GM12878 (cell line): ENCODE measurements around the gene COX6B1. TPM values are rescaled to one million over a fixed set of nuclear protein-coding genes. Genes with fewer than 3 reads are reported as not detected.

Experiments
- ASH2L ChIP-seq: fragments of 300-600, 200-600 bp; sonication (generic); IDR thresholded peaks from 2 replicates; pipeline ENCODE4 v1.6.1; 2017; ENCODE audit warnings: low read depth, mild to moderate bottlenecking, borderline replicate concordance
- CHD1 ChIP-seq: IDR thresholded peaks from 2 replicates; pipeline ENCODE4 v1.6.1; 2012; ENCODE audit warnings: low read depth, low read length, improper control_type of control experiment
- CREM ChIP-seq: IDR thresholded peaks from 2 replicates; pipeline ENCODE4 v1.6.1; 2014; ENCODE audit warnings: antibody characterized with exemption, low read depth
- HDGF ChIP-seq: fragments of 450-650 bp; IDR thresholded peaks from 2 replicates; pipeline ENCODE4 v1.6.1; 2016; ENCODE audit warnings: antibody characterized with exemption
- IRF4 ChIP-seq: IDR thresholded peaks from 2 replicates; pipeline ENCODE4 v1.6.1; 2011; ENCODE audit warnings: low read depth, low read length
- KAT2A ChIP-seq: conservative IDR thresholded peaks from 2 replicates; pipeline ENCODE4 v1.6.1; 2011; ENCODE audit warnings: low read depth, low read length; ENCODE audit not compliant: control insufficient read depth
- KDM1A ChIP-seq: fragments of 200-600 bp; sonication (generic); IDR thresholded peaks from 2 replicates; pipeline ENCODE4 v1.6.1; 2016; ENCODE audit warnings: borderline replicate concordance
- MTA2 ChIP-seq: fragments of 450-650 bp; IDR thresholded peaks from 2 replicates; pipeline ENCODE4 v1.6.1; 2016; ENCODE audit warnings: low read depth, mild to moderate bottlenecking, moderate library complexity
- MTA3 ChIP-seq: IDR thresholded peaks from 2 replicates; pipeline ENCODE4 v1.6.1; 2012; ENCODE audit warnings: low read length, inconsistent platforms, borderline replicate concordance
- MYB ChIP-seq: fragments of 150-350 bp; IDR thresholded peaks from 2 replicates; pipeline ENCODE4 v1.6.1; 2014; ENCODE audit warnings: mild to moderate bottlenecking, low read depth, low read length, borderline replicate concordance
- NFIC ChIP-seq: IDR thresholded peaks from 2 replicates; pipeline ENCODE4 v1.6.1; 2012; ENCODE audit warnings: low read depth, mild to moderate bottlenecking, inconsistent platforms, low read length, moderate library complexity
- NFYA ChIP-seq: IDR thresholded peaks from 2 replicates; pipeline ENCODE4 v1.6.1; 2011; ENCODE audit warnings: low read depth, mild to moderate bottlenecking, low read length, improper control_type of control experiment, borderline replicate concordance
- RAD21 ChIP-seq: IDR thresholded peaks from 2 replicates; pipeline ENCODE4 v1.6.1; 2011; ENCODE audit warnings: mild to moderate bottlenecking, low read depth, low read length, moderate library complexity; ENCODE audit not compliant: insufficient read depth
- YY1 ChIP-seq: IDR thresholded peaks from 2 replicates; pipeline ENCODE4 v1.6.1; 2011; ENCODE audit warnings: low read depth, mild to moderate bottlenecking, low read length
- ZNF217 ChIP-seq: fragments of 450-650 bp; IDR thresholded peaks from 2 replicates; pipeline ENCODE4 v1.6.1; 2017; ENCODE audit warnings: antibody characterized with exemption, mild to moderate bottlenecking
- ZNF274 ChIP-seq: IDR thresholded peaks from one replicate; pipeline ENCODE4 v1.8.0; 2011; ENCODE audit not compliant: insufficient read length, insufficient read depth
- ZNF622 ChIP-seq: fragments of 450-650 bp; IDR thresholded peaks from 2 replicates; pipeline ENCODE4 v1.6.1; 2017; ENCODE audit warnings: mild to moderate bottlenecking, inconsistent platforms
- ZZZ3 ChIP-seq: IDR thresholded peaks from 2 replicates; pipeline ENCODE4 v1.6.1; 2011; ENCODE audit warnings: low read depth; ENCODE audit not compliant: control insufficient read depth, insufficient read length
- polyA plus RNA-seq, 11 experiments: library from polyadenylated mRNA; depleted of rRNA in 4 of 11; unstranded in 6 of 11; stranded (reverse) in 5 of 11; fragments of >200 nt; fragmentation: Nextera tagmentation in 4 of 11; fragmentation: Illumina TruSeq in 1 of 11; extraction: Ambion mirVana in 4 of 11; extraction: Trizol in 1 of 11; gene quantifications; 1 replicate in 1 of 11; 2 replicates in 10 of 11; pipeline versions ENCODE4 v1.2.1 to v1.2.3, GENCODE V29; 2011 to 2016; ENCODE audit warnings: inconsistent platforms in 2 of 11, missing spikeins in 2 of 11, low read depth in 1 of 11
- total RNA-seq, 4 experiments: library from RNA; depleted of rRNA in 3 of 4; stranded (reverse); fragments of >200 nt in 3 of 4; fragmentation: Illumina TruSeq in 1 of 4; extraction: Trizol in 1 of 4; gene quantifications; 2 replicates each; pipeline versions ENCODE4 v1.2.1 to v1.2.3, GENCODE V29; 2013 to 2021
- TF ChIP-seq, protein P1 (sequence below): fragments of 150-350 bp; IDR thresholded peaks from 2 replicates; pipeline ENCODE4 v1.6.1; 2016; ENCODE audit warnings: low read depth, low read length
- TF ChIP-seq, protein P2 (sequence below), 3 experiments: IDR thresholded peaks in 2 of 3; conservative IDR thresholded peaks in 1 of 3; 2 replicates each; pipeline ENCODE4 v1.5.1; 2011; ENCODE audit warnings: low read depth in 3 of 3, low read length in 3 of 3, mild to moderate bottlenecking in 3 of 3, control low read depth in 2 of 3, moderate library complexity in 2 of 3, inconsistent platforms in 1 of 3, mixed read lengths in 1 of 3; ENCODE audit not compliant: control insufficient read depth in 2 of 3, insufficient read depth in 1 of 3; ENCODE audit errors: extremely low read depth in 1 of 3
- TF ChIP-seq, protein P3 (sequence below): fragments of 450-650 bp; conservative IDR thresholded peaks from 2 replicates; pipeline ENCODE4 v1.6.1; 2017; ENCODE audit warnings: mild to moderate bottlenecking, moderate library complexity

COX6B1 gene
- total and polyA plus RNA-seq, 10 of the 15 experiments (the other 5 are each of a cell fraction or from before 2014, with no cell fraction given) = 500 to 1,700 (median 862) TPM

DNA sequence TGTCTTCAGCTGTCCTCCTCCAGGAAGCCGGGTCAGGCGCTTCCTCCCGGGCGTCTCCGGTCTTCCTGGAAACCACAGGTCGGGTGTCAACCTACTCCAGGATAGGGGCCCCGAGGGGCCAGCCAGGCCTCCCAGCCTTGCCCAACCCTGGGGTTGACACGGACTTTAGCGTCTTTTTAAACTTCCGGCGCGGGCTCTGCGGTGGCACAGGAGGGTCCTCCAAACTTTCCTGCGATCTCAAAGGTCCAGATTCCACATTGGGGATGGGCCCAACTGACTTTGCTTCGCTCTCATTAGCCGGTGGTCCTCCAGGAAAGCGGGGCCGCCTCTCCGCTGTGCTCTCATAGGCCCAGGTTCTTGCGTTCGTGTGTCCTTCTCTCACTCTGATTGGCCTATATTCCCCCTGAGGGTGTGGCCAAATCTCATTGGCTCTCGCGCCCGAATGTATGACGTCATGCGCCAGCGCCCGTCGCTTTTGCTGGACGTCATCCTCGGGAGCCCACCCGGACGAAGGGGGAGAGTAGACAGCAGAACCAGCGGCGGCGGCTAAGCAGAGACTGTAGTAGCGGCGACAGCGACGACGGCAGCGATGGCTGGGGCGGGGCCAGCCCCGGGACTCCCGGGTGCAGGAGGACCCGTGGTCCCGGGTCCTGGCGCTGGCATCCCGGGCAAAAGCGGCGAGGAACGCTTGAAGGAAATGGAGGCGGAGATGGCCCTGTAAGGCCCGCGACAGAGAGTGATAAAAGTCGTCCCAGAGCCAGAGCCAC is 19.4 kb upstream of the COX6B1 start, which contains the start of gene RBM42 (continued):
- TF ChIP-seq ASH2L (no peak), ZZZ3 (no peak), KAT2A (no peak), ZNF274 (no peak), ZNF622 (no peak), HDGF (peak; percentile 79; the same call in 1 of the 2 replicates), CHD1 (no peak), NFYA (peak; percentile 58), IRF4 (peak; percentile 59; the same call in 1 of the 2 replicates), KDM1A (no peak), MYB (no peak), MTA3 (no peak), RAD21 (no peak), YY1 (peak; percentile 43; the same call in 1 of the 2 replicates), NFIC (0 out of 2 replicates have a peak, but pooled peaks have one; percentile 28), CREM (peak; percentile 100), MTA2 (no peak), ZNF217 (no peak)
- TF ChIP-seq, protein P1, sequence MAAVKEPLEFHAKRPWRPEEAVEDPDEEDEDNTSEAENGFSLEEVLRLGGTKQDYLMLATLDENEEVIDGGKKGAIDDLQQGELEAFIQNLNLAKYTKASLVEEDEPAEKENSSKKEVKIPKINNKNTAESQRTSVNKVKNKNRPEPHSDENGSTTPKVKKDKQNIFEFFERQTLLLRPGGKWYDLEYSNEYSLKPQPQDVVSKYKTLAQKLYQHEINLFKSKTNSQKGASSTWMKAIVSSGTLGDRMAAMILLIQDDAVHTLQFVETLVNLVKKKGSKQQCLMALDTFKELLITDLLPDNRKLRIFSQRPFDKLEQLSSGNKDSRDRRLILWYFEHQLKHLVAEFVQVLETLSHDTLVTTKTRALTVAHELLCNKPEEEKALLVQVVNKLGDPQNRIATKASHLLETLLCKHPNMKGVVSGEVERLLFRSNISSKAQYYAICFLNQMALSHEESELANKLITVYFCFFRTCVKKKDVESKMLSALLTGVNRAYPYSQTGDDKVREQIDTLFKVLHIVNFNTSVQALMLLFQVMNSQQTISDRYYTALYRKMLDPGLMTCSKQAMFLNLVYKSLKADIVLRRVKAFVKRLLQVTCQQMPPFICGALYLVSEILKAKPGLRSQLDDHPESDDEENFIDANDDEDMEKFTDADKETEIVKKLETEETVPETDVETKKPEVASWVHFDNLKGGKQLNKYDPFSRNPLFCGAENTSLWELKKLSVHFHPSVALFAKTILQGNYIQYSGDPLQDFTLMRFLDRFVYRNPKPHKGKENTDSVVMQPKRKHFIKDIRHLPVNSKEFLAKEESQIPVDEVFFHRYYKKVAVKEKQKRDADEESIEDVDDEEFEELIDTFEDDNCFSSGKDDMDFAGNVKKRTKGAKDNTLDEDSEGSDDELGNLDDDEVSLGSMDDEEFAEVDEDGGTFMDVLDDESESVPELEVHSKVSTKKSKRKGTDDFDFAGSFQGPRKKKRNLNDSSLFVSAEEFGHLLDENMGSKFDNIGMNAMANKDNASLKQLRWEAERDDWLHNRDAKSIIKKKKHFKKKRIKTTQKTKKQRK = peak; percentile 89
- TF ChIP-seq, protein P2, sequence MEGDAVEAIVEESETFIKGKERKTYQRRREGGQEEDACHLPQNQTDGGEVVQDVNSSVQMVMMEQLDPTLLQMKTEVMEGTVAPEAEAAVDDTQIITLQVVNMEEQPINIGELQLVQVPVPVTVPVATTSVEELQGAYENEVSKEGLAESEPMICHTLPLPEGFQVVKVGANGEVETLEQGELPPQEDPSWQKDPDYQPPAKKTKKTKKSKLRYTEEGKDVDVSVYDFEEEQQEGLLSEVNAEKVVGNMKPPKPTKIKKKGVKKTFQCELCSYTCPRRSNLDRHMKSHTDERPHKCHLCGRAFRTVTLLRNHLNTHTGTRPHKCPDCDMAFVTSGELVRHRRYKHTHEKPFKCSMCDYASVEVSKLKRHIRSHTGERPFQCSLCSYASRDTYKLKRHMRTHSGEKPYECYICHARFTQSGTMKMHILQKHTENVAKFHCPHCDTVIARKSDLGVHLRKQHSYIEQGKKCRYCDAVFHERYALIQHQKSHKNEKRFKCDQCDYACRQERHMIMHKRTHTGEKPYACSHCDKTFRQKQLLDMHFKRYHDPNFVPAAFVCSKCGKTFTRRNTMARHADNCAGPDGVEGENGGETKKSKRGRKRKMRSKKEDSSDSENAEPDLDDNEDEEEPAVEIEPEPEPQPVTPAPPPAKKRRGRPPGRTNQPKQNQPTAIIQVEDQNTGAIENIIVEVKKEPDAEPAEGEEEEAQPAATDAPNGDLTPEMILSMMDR (IDR thresholded peaks at IDR 0.05 in 2 of 3, conservative IDR thresholded peaks at IDR 0.05 in 1 of 3; ENCODE audit: control insufficient read depth in 2 of 3, extremely low read depth in 1 of 3, insufficient read depth in 1 of 3, low read depth in 3 of 3, low read length in 3 of 3) = no peak
- TF ChIP-seq, protein P3, sequence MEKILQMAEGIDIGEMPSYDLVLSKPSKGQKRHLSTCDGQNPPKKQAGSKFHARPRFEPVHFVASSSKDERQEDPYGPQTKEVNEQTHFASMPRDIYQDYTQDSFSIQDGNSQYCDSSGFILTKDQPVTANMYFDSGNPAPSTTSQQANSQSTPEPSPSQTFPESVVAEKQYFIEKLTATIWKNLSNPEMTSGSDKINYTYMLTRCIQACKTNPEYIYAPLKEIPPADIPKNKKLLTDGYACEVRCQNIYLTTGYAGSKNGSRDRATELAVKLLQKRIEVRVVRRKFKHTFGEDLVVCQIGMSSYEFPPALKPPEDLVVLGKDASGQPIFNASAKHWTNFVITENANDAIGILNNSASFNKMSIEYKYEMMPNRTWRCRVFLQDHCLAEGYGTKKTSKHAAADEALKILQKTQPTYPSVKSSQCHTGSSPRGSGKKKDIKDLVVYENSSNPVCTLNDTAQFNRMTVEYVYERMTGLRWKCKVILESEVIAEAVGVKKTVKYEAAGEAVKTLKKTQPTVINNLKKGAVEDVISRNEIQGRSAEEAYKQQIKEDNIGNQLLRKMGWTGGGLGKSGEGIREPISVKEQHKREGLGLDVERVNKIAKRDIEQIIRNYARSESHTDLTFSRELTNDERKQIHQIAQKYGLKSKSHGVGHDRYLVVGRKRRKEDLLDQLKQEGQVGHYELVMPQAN = peak; percentile 66
